ENCODE results near the gene STK11IP. TPM values are rescaled to one million over a fixed set of nuclear protein-coding genes. Genes with fewer than 3 reads are reported as not detected.

STK11IP gene
- total RNA-seq, 1 donor from 2014 or later, result 7.7 TPM

Other genes with a start within 250 kb of the STK11IP start
- 37.4 TPM for gene DNPEP, start 209.9 kb upstream of the STK11IP start, total RNA-seq
- gene DES, start 179.5 kb upstream of the STK11IP start, total RNA-seq, result 1.8 TPM
- 1.5 TPM for gene SPEG, start 163.0 kb upstream of the STK11IP start, total RNA-seq
- 43.4 TPM for gene GMPPA, start 99.0 kb upstream of the STK11IP start, total RNA-seq
- gene ASIC4, start 83.4 kb upstream of the STK11IP start, total RNA-seq, result 0.05 TPM
- gene CHPF, start 54.0 kb upstream of the STK11IP start, total RNA-seq, result 55.1 TPM
- 2.1 TPM for gene TMEM198, start 53.8 kb upstream of the STK11IP start, total RNA-seq
- gene OBSL1, start 26.3 kb upstream of the STK11IP start, total RNA-seq, result 43.6 TPM
- 0.20 TPM for gene INHA, start 25.5 kb upstream of the STK11IP start, total RNA-seq
- 0.20 TPM for gene SLC4A3, start 29.8 kb downstream of the STK11IP start, total RNA-seq